K562 (cell line): ENCODE results near the gene CLHC1. TPM values are rescaled to one million over a fixed set of nuclear protein-coding genes. Genes with fewer than 3 reads are reported as not detected.

Experiments used
- CBX2 ChIP-seq: fragments of 200-600 bp; sonication (generic); IDR thresholded peaks from one replicate; pipeline ENCODE4 v1.6.1; 2012; ENCODE audit warnings: mild to moderate bottlenecking, low read length, inconsistent platforms; ENCODE audit not compliant: insufficient read depth, poor library complexity, severe bottlenecking
- CCAR2 ChIP-seq: fragments of 200-400 bp; formaldehyde crosslinking; IDR thresholded peaks from 2 replicates; pipeline ENCODE4 v1.6.1; 2017; ENCODE audit warnings: mild to moderate bottlenecking, low read depth, low read length
- GATAD2A ChIP-seq: fragments of 450-650 bp; IDR thresholded peaks from 2 replicates; pipeline ENCODE4 v1.6.1; 2017
- HBP1 ChIP-seq: fragments of 450-650 bp; formaldehyde crosslinking; IDR thresholded peaks from 2 replicates; pipeline ENCODE4 v1.4.0; 2022; ENCODE audit warnings: missing genetic modification characterization
- HDAC2 ChIP-seq: fragments of 450-650 bp; IDR thresholded peaks from 2 replicates; pipeline ENCODE4 v1.6.1; 2016; ENCODE audit warnings: mild to moderate bottlenecking
- IRF2 ChIP-seq: sonication (generic); formaldehyde crosslinking; IDR thresholded peaks from 2 replicates; pipeline ENCODE4 v1.8.1; 2022; ENCODE audit warnings: mild to moderate bottlenecking, missing genetic modification reagents
- MAFF ChIP-seq: IDR thresholded peaks from 2 replicates; pipeline ENCODE4 v1.6.1; 2012; ENCODE audit warnings: low read length, improper control_type of control experiment
- MBD2 ChIP-seq: sonication (generic); IDR thresholded peaks from 2 replicates; pipeline ENCODE4 v1.6.1; 2016; ENCODE audit warnings: low read depth, borderline replicate concordance
- MED1 ChIP-seq: sonication (generic); formaldehyde crosslinking; IDR thresholded peaks from 2 replicates; pipeline ENCODE4 v1.8.1; 2023; ENCODE audit warnings: missing genetic modification reagents, borderline replicate concordance
- NFXL1 ChIP-seq: fragments of 450-650 bp; formaldehyde crosslinking; IDR thresholded peaks from 2 replicates; pipeline ENCODE4 v1.4.0; 2021; ENCODE audit warnings: mild to moderate bottlenecking
- PCBP2 ChIP-seq: fragments of 200-400 bp; formaldehyde crosslinking; IDR thresholded peaks from 2 replicates; pipeline ENCODE4 v1.6.1; 2018; ENCODE audit warnings: low read length, low read depth, mild to moderate bottlenecking, moderate library complexity; ENCODE audit not compliant: poor library complexity, severe bottlenecking
- POLR3G ChIP-seq: IDR thresholded peaks from 2 replicates; pipeline ENCODE4 v1.6.1; 2011; ENCODE audit not compliant: insufficient read length, insufficient replicate concordance; ENCODE audit errors: extremely low read depth
- SAFB ChIP-seq: fragments of 200-400 bp; formaldehyde crosslinking; IDR thresholded peaks from 2 replicates; pipeline ENCODE4 v1.6.1; 2017; ENCODE audit warnings: low read depth, low read length, borderline replicate concordance
- SAFB2 ChIP-seq: fragments of 200-400 bp; formaldehyde crosslinking; IDR thresholded peaks from 2 replicates; pipeline ENCODE4 v1.6.1; 2018; ENCODE audit warnings: borderline replicate concordance, low read length, low read depth, moderate library complexity; ENCODE audit not compliant: severe bottlenecking
- SMARCC2 ChIP-seq: fragments of 450-650 bp; IDR thresholded peaks from 2 replicates; pipeline ENCODE4 v1.6.1; 2017; ENCODE audit warnings: antibody characterized with exemption, moderate library complexity, mild to moderate bottlenecking, low read depth
- TCF3 ChIP-seq: sonication (generic); formaldehyde crosslinking; IDR thresholded peaks from 2 replicates; pipeline ENCODE4 v1.4.0; 2020; ENCODE audit warnings: mild to moderate bottlenecking, missing genetic modification reagents
- TEAD1 ChIP-seq, 2 experiments: fragments of 450-650 bp in 1 of 2; sonication (generic) in 1 of 2; formaldehyde crosslinking; IDR thresholded peaks; 2 replicates each; pipeline versions ENCODE4 v1.4.0 to v1.8.0; 2020 to 2022; ENCODE audit warnings: mild to moderate bottlenecking in 2 of 2, missing genetic modification reagents in 1 of 2
- THAP7 ChIP-seq: fragments of 250-450 bp; sonication (Bioruptor Pico); IDR thresholded peaks from 2 replicates; pipeline ENCODE4 v1.5.0; 2021
- ZNF134 ChIP-seq: fragments of 250-450 bp; sonication (Bioruptor Pico); conservative IDR thresholded peaks from 2 replicates; pipeline ENCODE4 v1.4.0; 2020
- ZNF143 ChIP-seq: sonication (generic); formaldehyde crosslinking; IDR thresholded peaks from 2 replicates; pipeline ENCODE4 v1.9.0; 2022; ENCODE audit warnings: mild to moderate bottlenecking, missing genetic modification reagents
- polyA plus RNA-seq, 8 experiments: library from polyadenylated mRNA; depleted of rRNA in 4 of 8; stranded (reverse) in 5 of 8; unstranded in 3 of 8; fragments of >200 nt; fragmentation: Nextera tagmentation in 2 of 8; fragmentation: Illumina TruSeq in 1 of 8; extraction: Ambion mirVana in 2 of 8; extraction: Trizol in 1 of 8; gene quantifications; 2 replicates each; pipeline versions ENCODE4 v1.2.1 to v1.2.3, GENCODE V29; 2011 to 2014; ENCODE audit warnings: inconsistent platforms in 1 of 8, missing spikeins in 1 of 8
- total RNA-seq, 7 experiments: library from RNA; depleted of rRNA in 6 of 7; stranded (reverse); fragments of >200 nt in 6 of 7; fragmentation: Illumina TruSeq in 2 of 7; extraction: Trizol in 2 of 7; gene quantifications; 2 replicates each; pipeline versions ENCODE4 v1.2.1 to v1.2.3, GENCODE V29; 2011 to 2021; ENCODE audit warnings: low replicate concordance in 1 of 7
- TF ChIP-seq, protein P1 (sequence below), 2 experiments: IDR thresholded peaks; 2 replicates each; pipeline ENCODE4 v1.6.1; 2012; ENCODE audit warnings: improper control_type of control experiment in 2 of 2, low read depth in 2 of 2, low read length in 2 of 2, borderline replicate concordance in 1 of 2
- TF ChIP-seq, protein P2 (sequence below): fragments of 450-650 bp; IDR thresholded peaks from 2 replicates; pipeline ENCODE4 v1.7.0; 2016; ENCODE audit warnings: borderline replicate concordance

Gene CLHC1
- total and polyA plus RNA-seq, 9 of the 15 experiments (the other 6 are each of a cell fraction or from before 2014, with no cell fraction given): 3.7 to 14.3 (median 8.6) TPM

DNA sequence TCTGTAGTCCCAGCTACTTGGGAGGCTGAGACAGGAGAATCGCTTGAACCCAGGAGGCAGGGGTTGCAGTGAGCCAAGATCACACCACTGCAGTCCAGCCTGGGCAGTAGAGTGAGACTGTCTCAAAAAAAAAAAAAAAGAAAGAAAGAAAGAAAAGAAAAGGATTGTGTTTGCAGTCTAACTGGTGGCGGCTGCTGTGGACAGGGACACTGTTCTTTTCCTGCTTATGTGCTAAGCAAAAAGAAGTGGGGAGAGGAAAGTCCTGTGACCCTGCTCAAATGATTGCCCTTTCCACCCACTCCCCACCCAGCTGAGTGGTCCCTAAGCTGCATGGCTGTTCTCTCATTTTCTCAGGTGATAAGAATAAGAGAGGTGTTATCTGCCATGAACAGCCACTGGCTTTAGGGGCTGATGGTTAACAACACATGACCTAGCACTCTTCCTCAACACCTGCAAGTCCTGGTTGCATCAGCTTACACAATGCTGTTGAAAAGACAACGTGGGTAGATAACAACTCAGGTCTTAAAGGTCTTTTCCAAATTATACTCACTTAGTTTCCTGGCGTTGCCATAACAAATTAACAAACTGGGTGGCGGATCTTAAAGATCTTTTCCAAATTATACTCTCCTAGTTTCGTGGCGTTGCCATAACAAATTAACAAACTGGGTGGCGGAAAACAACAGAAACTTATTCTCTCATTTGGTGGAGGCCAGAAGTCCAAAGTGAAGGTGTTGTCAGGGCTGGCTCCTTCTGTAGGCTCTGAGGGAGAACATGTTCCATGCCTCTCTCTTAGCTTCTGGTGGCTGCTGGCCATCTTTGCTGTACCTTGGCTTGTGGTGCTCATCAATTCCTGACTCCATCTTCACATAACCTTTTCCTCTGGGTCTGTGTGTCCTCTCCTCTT lies 91.5 kb downstream of the CLHC1 start (continued):
- TF ChIP-seq ZNF134 (CRISPR knock-in tag) (peak; percentile 26; the same call in 1 of the 2 replicates), TCF3 (CRISPR knock-in tag) (peak; percentile 100), SAFB (no peak), CBX2 (no peak), ZNF143 (CRISPR knock-in tag) (no peak), HBP1 (peak; percentile 82), SAFB2 (no peak), NFXL1 (CRISPR knock-in tag) (no peak), THAP7 (CRISPR knock-in tag) (no peak), PCBP2 (no peak), POLR3G (no peak), CCAR2 (no peak), HDAC2 (peak; percentile 98), IRF2 (CRISPR knock-in tag) (no peak), MED1 (CRISPR knock-in tag) (no peak), TEAD1 (CRISPR knock-in tag; IDR thresholded peaks at IDR 0.05) (peak in 1 of 2 experiments; percentile 71; a peak in 3 of 4 replicates), MBD2 (peak; percentile 90), GATAD2A (peak; percentile 98), SMARCC2 (peak; percentile 97), MAFF (peak; percentile 79)
- TF ChIP-seq, protein P1, sequence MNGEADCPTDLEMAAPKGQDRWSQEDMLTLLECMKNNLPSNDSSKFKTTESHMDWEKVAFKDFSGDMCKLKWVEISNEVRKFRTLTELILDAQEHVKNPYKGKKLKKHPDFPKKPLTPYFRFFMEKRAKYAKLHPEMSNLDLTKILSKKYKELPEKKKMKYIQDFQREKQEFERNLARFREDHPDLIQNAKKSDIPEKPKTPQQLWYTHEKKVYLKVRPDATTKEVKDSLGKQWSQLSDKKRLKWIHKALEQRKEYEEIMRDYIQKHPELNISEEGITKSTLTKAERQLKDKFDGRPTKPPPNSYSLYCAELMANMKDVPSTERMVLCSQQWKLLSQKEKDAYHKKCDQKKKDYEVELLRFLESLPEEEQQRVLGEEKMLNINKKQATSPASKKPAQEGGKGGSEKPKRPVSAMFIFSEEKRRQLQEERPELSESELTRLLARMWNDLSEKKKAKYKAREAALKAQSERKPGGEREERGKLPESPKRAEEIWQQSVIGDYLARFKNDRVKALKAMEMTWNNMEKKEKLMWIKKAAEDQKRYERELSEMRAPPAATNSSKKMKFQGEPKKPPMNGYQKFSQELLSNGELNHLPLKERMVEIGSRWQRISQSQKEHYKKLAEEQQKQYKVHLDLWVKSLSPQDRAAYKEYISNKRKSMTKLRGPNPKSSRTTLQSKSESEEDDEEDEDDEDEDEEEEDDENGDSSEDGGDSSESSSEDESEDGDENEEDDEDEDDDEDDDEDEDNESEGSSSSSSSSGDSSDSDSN (IDR thresholded peaks at IDR 0.05; ENCODE audit: borderline replicate concordance in 1 of 2, low read depth in 2 of 2, low read length in 2 of 2): 0 out of 4 replicates have a peak, but pooled peaks of 1 of the 2 experiments have one; percentile 24
- TF ChIP-seq, protein P2, sequence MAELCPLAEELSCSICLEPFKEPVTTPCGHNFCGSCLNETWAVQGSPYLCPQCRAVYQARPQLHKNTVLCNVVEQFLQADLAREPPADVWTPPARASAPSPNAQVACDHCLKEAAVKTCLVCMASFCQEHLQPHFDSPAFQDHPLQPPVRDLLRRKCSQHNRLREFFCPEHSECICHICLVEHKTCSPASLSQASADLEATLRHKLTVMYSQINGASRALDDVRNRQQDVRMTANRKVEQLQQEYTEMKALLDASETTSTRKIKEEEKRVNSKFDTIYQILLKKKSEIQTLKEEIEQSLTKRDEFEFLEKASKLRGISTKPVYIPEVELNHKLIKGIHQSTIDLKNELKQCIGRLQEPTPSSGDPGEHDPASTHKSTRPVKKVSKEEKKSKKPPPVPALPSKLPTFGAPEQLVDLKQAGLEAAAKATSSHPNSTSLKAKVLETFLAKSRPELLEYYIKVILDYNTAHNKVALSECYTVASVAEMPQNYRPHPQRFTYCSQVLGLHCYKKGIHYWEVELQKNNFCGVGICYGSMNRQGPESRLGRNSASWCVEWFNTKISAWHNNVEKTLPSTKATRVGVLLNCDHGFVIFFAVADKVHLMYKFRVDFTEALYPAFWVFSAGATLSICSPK: peak; percentile 96
